Amniotic stem cell (primary cell): Measurements from ENCODE around the gene GABRQ.

Source experiments
- DNase-seq: peaks from one replicate; lab custom pipeline; 2025; lab: John Stamatoyannopoulos, UW

The GABRQ gene

GRCh38 chrX:152637649-152638442 lies at the start of gene GABRQ:
TSS of gene GABRQ (plus strand) at chrX:152637895. CDS start at chrX:152638203, 308 bp downstream.
- DNase-seq = no peak

GRCh38 chrX:152588206-152588605 lies 49.5 kb upstream of the GABRQ start:
- DNase-seq = no peak

GRCh38 chrX:152600853-152601633 lies 36.7 kb upstream of the GABRQ start:
- no peak for DNase-seq

- DNase-seq = no peak
These were observed 35.7 kb upstream of the GABRQ start for GRCh38 chrX:152601848-152602616.

- DNase-seq = no peak
These were observed 22.9 kb upstream of the GABRQ start for GRCh38 chrX:152614791-152615190.

- no peak for DNase-seq
These were observed 17.8 kb upstream of the GABRQ start for GRCh38 chrX:152619897-152620296.

GRCh38 chrX:152632445-152633097 lies 5.1 kb upstream of the GABRQ start:
- peak; percentile 10 for DNase-seq

GRCh38 chrX:152635941-152636340 lies 1.8 kb upstream of the GABRQ start:
- peak; percentile 1 for DNase-seq

- DNase-seq = no peak
These were observed 779 bp downstream of the GABRQ start for GRCh38 chrX:152638443-152638904.

- DNase-seq = no peak
These were observed 1.7 kb downstream of the GABRQ start for GRCh38 chrX:152639426-152639825.

- no peak for DNase-seq
These were observed 2.5 kb downstream of the GABRQ start for GRCh38 chrX:152640034-152640818.

- no peak for DNase-seq
These were observed 3.7 kb downstream of the GABRQ start for GRCh38 chrX:152641256-152641875.

- no peak for DNase-seq
These were observed 4.3 kb downstream of the GABRQ start for GRCh38 chrX:152641996-152642395.

GRCh38 chrX:152642931-152643564 lies 5.4 kb downstream of the GABRQ start:
- DNase-seq = no peak

GRCh38 chrX:152646961-152647360 lies 9.3 kb downstream of the GABRQ start:
- DNase-seq = no peak

GRCh38 chrX:152647978-152648377 lies 10.3 kb downstream of the GABRQ start:
- DNase-seq = no peak

GRCh38 chrX:152652060-152652459 lies 14.4 kb downstream of the GABRQ start:
- no peak for DNase-seq

GRCh38 chrX:152652467-152652866 lies 14.8 kb downstream of the GABRQ start:
- no peak for DNase-seq

GRCh38 chrX:152656087-152656486 lies 18.4 kb downstream of the GABRQ start:
- DNase-seq = no peak

- no peak for DNase-seq
These were observed 19.2 kb downstream of the GABRQ start for GRCh38 chrX:152656890-152657289.
